ENCODE measurements around the gene CDH23.

The CDH23 gene

DNA sequence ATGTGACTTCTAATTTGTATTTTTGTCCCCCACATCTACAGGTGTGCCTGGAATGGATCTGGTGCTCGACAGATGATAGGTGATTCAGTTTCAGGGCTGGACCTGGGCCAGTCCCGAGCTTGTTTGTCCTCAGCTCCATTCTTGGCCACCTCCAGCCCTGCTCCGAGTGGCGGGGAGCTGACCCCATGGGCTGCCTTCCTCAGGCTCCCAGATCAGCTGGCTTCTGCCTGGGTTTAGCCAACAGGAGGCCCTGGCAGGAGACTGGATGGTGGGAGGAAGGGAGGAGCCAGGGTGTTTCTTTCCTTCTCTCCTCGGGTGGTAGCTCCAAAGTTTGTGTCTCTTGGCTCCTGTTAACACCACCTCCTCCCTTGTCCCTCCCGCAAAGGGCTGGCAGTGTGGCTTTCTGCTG lies 75.2 kb downstream of the CDH23 start:
- no peak for DNase-seq
- TF ChIP-seq POLR2A (IDR thresholded peaks at IDR 0.05; ENCODE audit: low read length) (no peak), GATA1 (IDR thresholded peaks at IDR 0.05; ENCODE audit: low read depth, low read length) (no peak)

DNA sequence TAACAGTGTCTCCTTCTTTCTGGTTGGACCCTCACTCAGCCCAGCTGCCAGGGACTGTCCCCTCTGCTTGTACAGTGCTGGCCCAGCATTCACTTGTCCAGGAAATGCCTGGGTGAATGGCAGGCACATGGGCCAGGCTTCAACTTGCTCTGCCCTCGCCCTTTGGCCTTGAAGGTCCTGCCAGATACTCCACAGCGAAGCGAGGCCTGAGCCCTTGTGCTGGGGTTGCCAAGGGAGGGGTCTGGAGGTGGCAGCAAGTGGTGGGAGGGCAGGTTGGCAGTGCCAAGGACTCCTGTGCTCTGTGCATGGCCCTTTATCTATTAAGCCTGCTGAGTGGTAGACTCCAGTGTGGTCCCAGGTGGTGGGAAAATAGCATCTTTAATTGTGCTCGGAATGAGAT lies 75.7 kb downstream of the CDH23 start:
- no peak for TF ChIP-seq POLR2A (IDR thresholded peaks at IDR 0.05; ENCODE audit: low read length)
- no peak for TF ChIP-seq GATA1 (IDR thresholded peaks at IDR 0.05; ENCODE audit: low read depth, low read length)
- DNase-seq, result no peak

DNA sequence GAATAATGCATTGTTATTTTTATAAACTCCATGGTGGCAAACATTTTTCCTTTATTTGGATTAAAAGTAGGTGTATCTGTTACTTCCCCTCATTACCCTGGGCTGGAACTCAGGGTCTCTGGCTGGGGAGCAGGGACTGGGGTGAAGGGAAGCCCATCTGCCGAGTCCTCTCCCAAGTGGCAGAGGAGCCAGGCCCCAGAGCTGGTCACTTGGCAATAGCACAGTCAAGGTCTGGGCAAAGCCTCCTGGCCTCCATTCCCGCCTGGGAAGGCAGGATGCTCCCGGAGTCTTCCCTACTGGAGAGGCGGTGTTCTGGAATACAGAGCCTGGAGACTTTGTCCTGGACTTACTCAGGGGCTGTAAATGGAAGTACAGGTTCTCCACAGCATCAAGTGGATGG lies 76.2 kb downstream of the CDH23 start:
- no peak for DNase-seq
- TF ChIP-seq POLR2A (IDR thresholded peaks at IDR 0.05; ENCODE audit: low read length) (no peak), GATA1 (IDR thresholded peaks at IDR 0.05; ENCODE audit: low read depth, low read length) (no peak)

DNA sequence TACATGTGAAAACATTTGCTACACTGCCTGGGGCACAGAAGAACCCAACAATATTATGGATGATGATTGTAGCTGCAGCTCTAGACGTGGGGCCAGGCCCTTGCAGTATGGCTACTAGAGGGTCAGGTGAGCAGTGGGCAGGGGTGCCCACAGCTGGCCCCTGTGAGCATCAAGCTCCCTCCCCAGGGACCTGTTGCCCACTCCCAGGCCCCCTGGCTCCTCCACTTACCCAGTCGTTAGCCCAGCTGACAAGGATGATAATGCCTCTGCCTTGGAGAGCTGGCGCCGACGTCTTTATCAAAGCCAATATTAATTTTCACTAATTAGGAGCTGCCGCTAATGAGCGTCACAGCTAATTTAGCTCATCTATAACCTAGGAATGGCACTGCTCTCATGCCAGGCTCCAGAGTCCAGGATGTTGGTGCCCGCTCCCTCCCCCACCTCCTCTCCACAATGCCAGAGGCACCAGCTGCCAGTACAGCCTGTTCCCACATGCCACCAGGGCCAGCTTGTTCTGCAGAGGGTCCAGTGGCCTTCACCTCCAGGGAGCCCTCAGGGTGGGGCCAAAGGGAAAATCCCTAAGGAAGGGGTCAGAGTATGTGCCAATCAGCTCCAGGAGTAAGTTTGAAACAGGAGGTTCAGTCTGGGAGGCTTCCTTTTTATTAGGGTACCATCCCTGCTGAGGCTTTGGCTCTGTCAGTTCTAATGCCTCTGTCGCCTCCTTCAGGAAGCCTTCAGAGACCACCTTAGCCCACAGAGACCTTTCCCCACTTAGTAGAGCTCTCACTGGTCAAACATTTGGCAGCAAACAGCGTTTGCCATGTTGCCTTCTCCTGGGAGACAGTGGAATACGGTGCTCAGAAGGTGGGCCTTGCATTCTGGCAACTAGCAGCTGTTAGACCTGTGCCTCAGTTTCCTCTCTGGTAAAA lies 77.2 kb downstream of the CDH23 start:
- TF ChIP-seq POLR2A (IDR thresholded peaks at IDR 0.05; ENCODE audit: low read length) (no peak), GATA1 (IDR thresholded peaks at IDR 0.05; ENCODE audit: low read depth, low read length) (no peak)
- no peak for DNase-seq

DNA sequence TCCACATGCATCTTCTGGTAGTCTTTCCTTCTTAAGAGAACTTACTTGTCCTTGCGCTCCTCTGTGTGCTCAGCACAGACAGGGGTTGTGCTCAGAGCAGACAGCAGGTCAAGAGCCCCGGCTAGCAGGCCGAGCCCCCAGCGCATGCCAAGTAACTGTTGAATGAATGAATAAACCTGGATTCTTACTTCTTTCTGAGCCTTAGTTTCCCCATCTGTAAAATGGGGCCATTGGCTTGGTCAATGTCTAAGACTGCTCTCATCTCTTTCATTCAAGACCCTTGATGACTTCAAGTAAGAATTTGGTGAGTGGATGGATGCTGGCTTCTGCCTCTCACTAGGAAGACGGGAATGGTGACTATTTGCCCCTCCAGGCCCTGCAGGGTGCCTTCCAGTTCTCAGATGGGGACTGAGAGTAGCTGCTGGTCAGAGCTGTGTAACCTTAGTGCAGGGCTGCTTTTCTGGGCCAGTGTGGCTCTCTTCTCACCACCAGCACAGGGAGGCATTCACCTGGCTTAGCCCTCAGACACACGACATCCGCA lies 78.1 kb downstream of the CDH23 start:
- TF ChIP-seq GATA1 (IDR thresholded peaks at IDR 0.05; ENCODE audit: low read depth, low read length) (no peak), POLR2A (IDR thresholded peaks at IDR 0.05; ENCODE audit: low read length) (no peak)
- DNase-seq, result no peak

DNA sequence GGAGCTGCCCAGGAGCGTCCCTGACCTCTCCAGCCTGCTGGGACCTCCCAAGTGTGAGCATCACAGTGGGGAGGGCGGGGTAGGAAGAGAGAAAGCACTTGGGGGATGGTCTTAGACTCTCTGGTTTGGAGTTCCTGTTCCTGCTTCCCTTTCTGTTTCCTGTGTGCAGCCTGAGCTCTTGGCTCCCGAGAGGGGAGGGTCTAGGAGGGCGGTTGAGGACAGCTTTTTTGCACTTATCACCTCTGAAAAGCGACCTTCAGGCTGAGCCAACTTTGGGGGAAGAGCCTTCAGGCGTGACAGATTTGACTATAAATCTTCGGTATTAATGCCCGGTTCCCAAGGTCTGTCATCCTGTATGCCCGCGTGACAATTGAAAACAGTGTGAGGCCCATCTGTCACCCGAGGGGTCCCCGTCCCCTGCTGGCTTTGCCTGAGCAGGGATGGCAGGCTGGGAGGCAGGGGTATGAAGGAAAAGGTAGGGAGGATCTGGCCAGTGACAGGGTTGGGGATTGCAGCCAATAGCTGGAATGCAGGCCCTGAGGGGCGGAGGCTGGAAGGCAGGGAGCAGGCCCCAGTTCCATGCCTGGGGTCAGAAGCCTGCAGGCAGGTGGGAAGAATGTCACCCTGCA lies 78.6 kb downstream of the CDH23 start:
- TF ChIP-seq POLR2A (IDR thresholded peaks at IDR 0.05; ENCODE audit: low read length), result no peak
- no peak for TF ChIP-seq GATA1 (IDR thresholded peaks at IDR 0.05; ENCODE audit: low read depth, low read length)
- DNase-seq, result no peak

DNA sequence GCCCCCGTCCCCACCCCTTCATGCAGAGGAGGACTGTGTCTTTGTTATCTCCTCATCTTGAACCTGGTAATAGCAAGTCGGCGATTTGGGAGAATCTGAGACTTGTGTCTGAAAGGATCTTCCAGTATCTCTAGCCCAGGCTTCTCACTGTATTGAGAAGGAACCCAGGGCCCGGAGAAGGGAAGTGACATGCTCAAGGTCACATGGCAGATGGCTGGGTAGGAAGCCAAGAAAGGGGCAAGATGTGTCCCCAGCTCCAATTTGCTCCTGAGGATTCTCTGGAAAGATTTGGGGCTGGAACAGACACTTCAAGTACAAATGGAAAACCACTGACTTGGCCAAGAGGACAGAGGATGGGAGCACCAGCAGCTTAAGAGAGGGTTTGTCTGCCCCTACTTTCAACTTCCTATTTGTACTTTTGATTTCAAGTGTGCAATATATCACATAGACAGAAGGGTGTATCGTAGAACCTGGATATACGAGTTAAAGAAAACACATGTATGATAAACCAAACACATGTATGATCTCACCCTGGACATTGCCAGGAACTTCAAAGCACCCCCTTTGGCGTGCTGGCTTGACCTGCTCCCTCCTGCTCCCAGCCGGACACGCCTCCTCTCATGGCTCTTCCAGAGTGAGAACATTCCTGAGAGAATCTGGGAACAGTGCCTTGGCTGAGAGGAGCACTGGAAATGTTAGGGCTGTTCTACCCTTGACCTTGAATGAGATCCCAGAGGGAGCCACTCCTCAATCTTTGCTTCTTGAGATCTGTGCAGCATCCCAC lies 79.7 kb downstream of the CDH23 start:
- TF ChIP-seq POLR2A (IDR thresholded peaks at IDR 0.05; ENCODE audit: low read length) (no peak), GATA1 (IDR thresholded peaks at IDR 0.05; ENCODE audit: low read depth, low read length) (no peak)
- no peak for DNase-seq

DNA sequence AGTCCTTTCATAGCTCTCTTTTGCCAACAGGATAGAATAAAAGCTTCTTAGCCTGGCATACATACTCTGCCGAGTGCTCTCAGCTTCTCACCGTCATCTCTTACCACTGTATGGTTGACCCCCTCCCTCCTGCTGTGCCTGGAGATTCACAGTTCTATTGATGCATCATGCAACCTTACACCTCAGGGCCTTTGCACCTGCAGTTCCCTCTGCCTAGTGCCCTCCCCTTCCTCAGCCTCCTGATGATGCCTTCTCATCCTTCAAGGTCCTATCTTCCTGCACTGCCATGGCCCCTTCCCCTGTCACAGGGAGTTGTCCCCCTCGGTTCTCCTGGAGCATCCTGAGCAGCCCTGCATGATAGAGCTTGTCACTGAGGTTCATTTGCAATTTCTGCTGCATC lies 81.5 kb downstream of the CDH23 start:
- no peak for DNase-seq
- no peak for TF ChIP-seq POLR2A (IDR thresholded peaks at IDR 0.05; ENCODE audit: low read length)
- TF ChIP-seq GATA1 (IDR thresholded peaks at IDR 0.05; ENCODE audit: low read depth, low read length), result no peak

DNA sequence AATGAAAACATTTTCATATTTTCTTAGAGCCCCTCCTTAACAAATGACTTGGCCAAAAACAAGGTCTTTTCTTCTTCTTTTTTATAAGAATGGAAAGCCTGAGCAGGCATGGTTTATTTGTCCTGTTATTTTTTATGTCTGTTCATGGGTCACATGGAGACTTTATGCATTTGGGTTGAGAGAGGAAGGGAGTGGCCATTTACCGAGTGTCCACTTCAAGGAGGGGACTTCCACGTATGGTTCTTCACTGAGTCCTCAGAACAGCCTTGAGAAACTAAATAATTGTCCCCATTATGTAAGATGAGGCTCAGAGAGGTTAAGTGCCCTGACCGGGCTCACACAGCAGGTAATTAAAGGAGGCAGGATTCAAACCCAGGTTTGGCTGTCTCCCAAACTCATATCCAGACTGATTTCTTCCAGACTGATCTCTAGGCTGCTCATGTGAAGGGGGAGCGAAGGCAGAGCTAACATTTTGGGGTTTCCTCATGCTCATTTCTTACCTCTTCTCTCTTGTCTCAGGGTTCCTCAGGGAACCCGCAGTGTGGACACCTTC lies 82.2 kb downstream of the CDH23 start:
- no peak for DNase-seq
- TF ChIP-seq POLR2A (IDR thresholded peaks at IDR 0.05; ENCODE audit: low read length) (no peak), GATA1 (IDR thresholded peaks at IDR 0.05; ENCODE audit: low read depth, low read length) (no peak)

DNA sequence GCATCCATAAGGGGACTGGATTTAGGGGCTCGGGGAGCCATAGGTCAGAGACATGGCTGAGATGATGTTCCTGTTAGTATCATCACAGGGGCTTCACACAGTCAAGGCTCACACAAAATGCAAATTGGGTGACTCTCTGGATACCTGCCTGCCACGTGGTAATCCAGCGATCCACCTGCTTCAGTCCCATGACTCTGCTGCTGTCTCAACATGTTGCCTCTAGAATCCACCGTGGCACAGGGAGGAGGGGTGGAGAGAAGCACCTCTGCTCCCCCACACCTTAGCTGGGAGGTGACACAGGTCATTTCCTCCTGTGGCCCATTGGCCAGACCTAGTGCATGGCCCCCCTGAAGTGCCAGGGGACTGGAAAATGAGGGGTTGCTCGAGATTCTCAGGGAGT lies 83.1 kb downstream of the CDH23 start:
- DNase-seq, result no peak
- TF ChIP-seq GATA1 (IDR thresholded peaks at IDR 0.05; ENCODE audit: low read depth, low read length), result no peak
- TF ChIP-seq POLR2A (IDR thresholded peaks at IDR 0.05; ENCODE audit: low read length), result no peak

DNA sequence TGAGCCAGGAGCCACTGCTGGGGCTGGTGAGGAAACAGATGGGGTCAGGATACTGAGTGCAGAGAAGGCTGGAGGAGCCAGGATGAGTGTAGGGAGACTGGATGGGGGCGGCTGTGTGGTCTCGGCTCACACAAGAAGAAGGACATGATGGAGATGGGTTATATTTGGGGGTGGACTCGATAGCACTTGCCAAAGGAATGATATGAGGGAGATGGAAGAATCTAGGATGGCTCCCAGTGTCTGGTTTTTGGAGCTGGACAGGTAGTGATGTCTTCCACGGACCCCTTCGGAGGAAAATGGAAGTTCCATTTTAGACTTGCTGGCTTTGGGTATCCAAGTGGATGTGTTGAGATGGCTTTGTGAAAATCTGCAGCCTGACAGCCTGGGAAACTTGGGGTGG lies 83.9 kb downstream of the CDH23 start:
- DNase-seq, result no peak
- TF ChIP-seq GATA1 (IDR thresholded peaks at IDR 0.05; ENCODE audit: low read depth, low read length), result no peak
- TF ChIP-seq POLR2A (IDR thresholded peaks at IDR 0.05; ENCODE audit: low read length), result no peak

DNA sequence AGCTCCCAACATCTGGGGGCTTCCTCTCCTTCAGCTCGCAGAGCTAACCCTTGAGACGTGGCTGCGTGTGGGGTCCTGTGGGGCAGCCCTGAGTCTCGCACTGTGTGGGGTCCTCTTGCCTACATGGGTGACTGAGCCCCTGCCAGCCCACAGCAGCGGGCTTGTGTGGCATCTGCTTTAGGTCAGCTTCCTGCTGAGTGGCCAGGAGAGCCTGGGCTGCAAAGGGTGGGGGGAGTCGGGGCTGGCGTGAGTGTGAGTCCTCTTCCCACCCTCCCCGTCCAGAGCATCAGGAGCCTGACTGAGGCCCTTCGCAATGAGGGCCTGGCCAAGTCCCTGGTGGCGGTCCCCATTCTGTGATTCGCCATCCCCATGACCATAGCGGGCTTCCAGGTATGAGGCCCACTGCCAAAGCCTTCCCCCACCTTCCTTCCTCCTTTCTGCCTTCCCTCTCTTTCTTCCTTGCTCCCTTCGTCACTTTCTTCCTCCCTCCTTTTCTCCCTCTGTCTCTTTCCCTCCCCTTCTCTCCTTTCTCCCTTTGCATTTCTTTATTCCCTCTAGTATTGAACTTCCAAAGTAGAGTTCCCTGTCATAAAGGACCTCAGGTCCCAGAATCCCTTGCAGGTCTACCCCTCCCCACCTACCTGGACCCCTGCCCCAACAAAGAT lies 85.2 kb downstream of the CDH23 start:
- no peak for DNase-seq
- no peak for TF ChIP-seq POLR2A (IDR thresholded peaks at IDR 0.05; ENCODE audit: low read length)
- no peak for TF ChIP-seq GATA1 (IDR thresholded peaks at IDR 0.05; ENCODE audit: low read depth, low read length)

DNA sequence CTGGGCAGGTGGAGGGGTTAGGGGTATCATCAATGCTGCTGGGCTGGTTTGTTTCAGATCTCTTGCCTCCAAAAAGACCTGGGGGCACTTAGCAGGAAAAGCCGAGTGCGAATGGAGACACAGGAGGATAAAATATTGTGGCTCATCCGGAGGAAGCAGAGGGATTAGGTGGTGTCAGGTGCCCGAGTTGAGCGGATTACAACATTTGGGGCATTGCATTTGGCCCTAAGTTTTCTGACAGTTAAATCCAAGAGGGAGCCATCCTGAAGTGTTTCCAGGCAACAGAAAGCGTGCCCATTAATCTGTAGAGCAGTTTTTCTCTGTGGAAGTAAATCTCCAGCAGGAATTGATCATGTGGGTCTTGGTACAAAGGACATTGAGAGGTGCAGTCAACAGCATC lies 85.9 kb downstream of the CDH23 start:
- DNase-seq, result no peak
- TF ChIP-seq GATA1 (IDR thresholded peaks at IDR 0.05; ENCODE audit: low read depth, low read length) (no peak), POLR2A (IDR thresholded peaks at IDR 0.05; ENCODE audit: low read length) (no peak)

All from erythroblast (primary cell).